ENCODE results near the gene CDKL1.

Gene CDKL1

DNA sequence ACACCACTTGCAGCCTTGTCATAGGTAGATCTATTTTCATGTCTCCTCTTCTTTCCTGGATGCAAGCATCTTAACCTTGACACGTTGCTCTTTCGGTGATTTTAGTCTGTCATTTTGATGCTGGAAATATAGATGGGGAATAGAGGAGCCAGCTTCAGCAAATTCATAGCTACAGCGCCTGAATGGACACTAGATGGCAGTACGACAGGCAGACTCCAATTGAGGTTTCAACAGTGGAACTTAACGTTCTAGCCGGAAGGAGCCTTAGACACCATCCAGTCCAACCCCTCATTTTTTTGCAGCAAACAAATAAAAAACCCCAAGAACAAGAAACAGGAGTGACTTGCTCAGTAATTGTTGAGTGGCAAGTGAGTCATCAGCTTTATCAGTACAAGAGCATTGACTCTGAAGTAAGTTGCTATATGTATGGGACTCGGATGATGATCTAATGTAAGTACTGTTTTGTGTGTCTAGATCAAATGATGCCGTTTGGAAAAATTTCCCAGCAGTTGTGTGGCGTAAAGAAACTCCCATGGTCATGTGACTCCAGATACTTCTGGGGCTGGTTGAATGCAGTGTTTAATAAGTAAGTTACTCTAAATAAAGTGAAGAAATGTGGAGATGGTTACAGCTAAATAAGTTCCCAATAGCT, 75.5 kb downstream of the CDKL1 start (continued):
- no peak for TF ChIP-seq ZNF626 (tag by site-specific recombination; IDR thresholded peaks at IDR 0.05)
- TF ChIP-seq ZNF654 (tag by site-specific recombination; IDR thresholded peaks at IDR 0.05; ENCODE audit: low read depth), result peak; percentile 71
- TF ChIP-seq, protein P1, sequence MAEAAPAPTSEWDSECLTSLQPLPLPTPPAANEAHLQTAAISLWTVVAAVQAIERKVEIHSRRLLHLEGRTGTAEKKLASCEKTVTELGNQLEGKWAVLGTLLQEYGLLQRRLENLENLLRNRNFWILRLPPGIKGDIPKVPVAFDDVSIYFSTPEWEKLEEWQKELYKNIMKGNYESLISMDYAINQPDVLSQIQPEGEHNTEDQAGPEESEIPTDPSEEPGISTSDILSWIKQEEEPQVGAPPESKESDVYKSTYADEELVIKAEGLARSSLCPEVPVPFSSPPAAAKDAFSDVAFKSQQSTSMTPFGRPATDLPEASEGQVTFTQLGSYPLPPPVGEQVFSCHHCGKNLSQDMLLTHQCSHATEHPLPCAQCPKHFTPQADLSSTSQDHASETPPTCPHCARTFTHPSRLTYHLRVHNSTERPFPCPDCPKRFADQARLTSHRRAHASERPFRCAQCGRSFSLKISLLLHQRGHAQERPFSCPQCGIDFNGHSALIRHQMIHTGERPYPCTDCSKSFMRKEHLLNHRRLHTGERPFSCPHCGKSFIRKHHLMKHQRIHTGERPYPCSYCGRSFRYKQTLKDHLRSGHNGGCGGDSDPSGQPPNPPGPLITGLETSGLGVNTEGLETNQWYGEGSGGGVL (tag by site-specific recombination; IDR thresholded peaks at IDR 0.05), result no peak; the same call in 1 of the 2 replicates
- TF ChIP-seq, protein P2, sequence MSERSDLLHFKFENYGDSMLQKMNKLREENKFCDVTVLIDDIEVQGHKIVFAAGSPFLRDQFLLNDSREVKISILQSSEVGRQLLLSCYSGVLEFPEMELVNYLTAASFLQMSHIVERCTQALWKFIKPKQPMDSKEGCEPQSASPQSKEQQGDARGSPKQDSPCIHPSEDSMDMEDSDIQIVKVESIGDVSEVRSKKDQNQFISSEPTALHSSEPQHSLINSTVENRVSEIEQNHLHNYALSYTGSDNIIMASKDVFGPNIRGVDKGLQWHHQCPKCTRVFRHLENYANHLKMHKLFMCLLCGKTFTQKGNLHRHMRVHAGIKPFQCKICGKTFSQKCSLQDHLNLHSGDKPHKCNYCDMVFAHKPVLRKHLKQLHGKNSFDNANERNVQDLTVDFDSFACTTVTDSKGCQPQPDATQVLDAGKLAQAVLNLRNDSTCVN (tag by site-specific recombination; optimal IDR thresholded peaks at IDR 0.05), result no peak
- TF ChIP-seq, protein P3, sequence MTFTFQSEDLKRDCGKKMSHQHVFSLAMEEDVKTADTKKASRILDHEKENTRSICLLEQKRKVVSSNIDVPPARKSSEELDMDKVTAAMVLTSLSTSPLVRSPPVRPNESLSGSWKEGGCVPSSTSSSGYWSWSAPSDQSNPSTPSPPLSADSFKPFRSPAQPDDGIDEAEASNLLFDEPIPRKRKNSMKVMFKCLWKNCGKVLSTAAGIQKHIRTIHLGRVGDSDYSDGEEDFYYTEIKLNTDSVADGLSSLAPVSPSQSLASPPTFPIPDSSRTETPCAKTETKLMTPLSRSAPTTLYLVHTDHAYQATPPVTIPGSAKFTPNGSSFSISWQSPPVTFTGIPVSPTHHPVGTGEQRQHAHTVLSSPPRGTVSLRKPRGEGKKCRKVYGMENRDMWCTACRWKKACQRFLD (tag by site-specific recombination; IDR thresholded peaks at IDR 0.05), result no peak
- TF ChIP-seq ZBTB48 (tag by site-specific recombination; IDR thresholded peaks at IDR 0.05), result no peak
- no peak for TF ChIP-seq ZNF623 (tag by site-specific recombination; IDR thresholded peaks at IDR 0.05)
- TF ChIP-seq, protein P4, sequence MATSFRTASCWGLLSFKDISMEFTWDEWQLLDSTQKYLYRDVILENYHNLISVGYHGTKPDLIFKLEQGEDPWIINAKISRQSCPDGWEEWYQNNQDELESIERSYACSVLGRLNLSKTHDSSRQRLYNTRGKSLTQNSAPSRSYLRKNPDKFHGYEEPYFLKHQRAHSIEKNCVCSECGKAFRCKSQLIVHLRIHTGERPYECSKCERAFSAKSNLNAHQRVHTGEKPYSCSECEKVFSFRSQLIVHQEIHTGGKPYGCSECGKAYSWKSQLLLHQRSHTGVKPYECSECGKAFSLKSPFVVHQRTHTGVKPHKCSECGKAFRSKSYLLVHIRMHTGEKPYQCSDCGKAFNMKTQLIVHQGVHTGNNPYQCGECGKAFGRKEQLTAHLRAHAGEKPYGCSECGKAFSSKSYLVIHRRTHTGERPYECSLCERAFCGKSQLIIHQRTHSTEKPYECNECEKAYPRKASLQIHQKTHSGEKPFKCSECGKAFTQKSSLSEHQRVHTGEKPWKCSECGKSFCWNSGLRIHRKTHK (tag by site-specific recombination; IDR thresholded peaks at IDR 0.05), result no peak
- no peak for TF ChIP-seq ZNF785 (tag by site-specific recombination; IDR thresholded peaks at IDR 0.05)
- peak; percentile 52 for TF ChIP-seq KLF10 (tag by site-specific recombination; IDR thresholded peaks at IDR 0.05)
- no peak for TF ChIP-seq ZNF426 (tag by site-specific recombination; IDR thresholded peaks at IDR 0.05)
- no peak for TF ChIP-seq GLI4 (tag by site-specific recombination; IDR thresholded peaks at IDR 0.05)
- no peak for TF ChIP-seq ZNF37A (tag by site-specific recombination; IDR thresholded peaks at IDR 0.05)
- TF ChIP-seq OSR2 (tag by site-specific recombination; IDR thresholded peaks at IDR 0.05), result peak; percentile 76
- no peak for TF ChIP-seq ZBTB7A (tag by site-specific recombination; IDR thresholded peaks at IDR 0.05; ENCODE audit: low read depth)
- TF ChIP-seq GLIS1 (tag by site-specific recombination; IDR thresholded peaks at IDR 0.05), result no peak
- no peak for TF ChIP-seq ZFHX2 (tag by site-specific recombination; conservative IDR thresholded peaks at IDR 0.05)
- no peak for TF ChIP-seq ZNF266 (tag by site-specific recombination; IDR thresholded peaks at IDR 0.05; ENCODE audit: low read depth)
- TF ChIP-seq, protein P5, sequence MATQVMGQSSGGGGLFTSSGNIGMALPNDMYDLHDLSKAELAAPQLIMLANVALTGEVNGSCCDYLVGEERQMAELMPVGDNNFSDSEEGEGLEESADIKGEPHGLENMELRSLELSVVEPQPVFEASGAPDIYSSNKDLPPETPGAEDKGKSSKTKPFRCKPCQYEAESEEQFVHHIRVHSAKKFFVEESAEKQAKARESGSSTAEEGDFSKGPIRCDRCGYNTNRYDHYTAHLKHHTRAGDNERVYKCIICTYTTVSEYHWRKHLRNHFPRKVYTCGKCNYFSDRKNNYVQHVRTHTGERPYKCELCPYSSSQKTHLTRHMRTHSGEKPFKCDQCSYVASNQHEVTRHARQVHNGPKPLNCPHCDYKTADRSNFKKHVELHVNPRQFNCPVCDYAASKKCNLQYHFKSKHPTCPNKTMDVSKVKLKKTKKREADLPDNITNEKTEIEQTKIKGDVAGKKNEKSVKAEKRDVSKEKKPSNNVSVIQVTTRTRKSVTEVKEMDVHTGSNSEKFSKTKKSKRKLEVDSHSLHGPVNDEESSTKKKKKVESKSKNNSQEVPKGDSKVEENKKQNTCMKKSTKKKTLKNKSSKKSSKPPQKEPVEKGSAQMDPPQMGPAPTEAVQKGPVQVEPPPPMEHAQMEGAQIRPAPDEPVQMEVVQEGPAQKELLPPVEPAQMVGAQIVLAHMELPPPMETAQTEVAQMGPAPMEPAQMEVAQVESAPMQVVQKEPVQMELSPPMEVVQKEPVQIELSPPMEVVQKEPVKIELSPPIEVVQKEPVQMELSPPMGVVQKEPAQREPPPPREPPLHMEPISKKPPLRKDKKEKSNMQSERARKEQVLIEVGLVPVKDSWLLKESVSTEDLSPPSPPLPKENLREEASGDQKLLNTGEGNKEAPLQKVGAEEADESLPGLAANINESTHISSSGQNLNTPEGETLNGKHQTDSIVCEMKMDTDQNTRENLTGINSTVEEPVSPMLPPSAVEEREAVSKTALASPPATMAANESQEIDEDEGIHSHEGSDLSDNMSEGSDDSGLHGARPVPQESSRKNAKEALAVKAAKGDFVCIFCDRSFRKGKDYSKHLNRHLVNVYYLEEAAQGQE (tag by site-specific recombination; IDR thresholded peaks at IDR 0.05), result no peak
- no peak for TF ChIP-seq ZNF23 (tag by site-specific recombination; IDR thresholded peaks at IDR 0.05; ENCODE audit: borderline replicate concordance)
- TF ChIP-seq ZNF596 (tag by site-specific recombination; IDR thresholded peaks at IDR 0.05), result no peak
- peak; percentile 61 for TF ChIP-seq ZBTB20 (tag by site-specific recombination; IDR thresholded peaks at IDR 0.05)
- no peak for TF ChIP-seq BCL11B (tag by site-specific recombination; IDR thresholded peaks at IDR 0.05; ENCODE audit: low read depth)
- TF ChIP-seq, protein P6, sequence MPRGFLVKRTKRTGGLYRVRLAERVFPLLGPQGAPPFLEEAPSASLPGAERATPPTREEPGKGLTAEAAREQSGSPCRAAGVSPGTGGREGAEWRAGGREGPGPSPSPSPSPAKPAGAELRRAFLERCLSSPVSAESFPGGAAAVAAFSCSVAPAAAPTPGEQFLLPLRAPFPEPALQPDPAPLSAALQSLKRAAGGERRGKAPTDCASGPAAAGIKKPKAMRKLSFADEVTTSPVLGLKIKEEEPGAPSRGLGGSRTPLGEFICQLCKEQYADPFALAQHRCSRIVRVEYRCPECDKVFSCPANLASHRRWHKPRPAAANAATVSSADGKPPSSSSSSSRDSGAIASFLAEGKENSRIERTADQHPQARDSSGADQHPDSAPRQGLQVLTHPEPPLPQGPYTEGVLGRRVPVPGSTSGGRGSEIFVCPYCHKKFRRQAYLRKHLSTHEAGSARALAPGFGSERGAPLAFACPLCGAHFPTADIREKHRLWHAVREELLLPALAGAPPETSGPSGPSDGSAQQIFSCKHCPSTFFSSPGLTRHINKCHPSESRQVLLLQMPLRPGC (tag by site-specific recombination; IDR thresholded peaks at IDR 0.05), result peak; percentile 65; the same call in 1 of the 2 replicates
- no peak for TF ChIP-seq GLI2 (tag by site-specific recombination; IDR thresholded peaks at IDR 0.05; ENCODE audit: borderline replicate concordance, low read depth)
- TF ChIP-seq ZNF473 (tag by site-specific recombination; IDR thresholded peaks at IDR 0.05), result no peak
- TF ChIP-seq OVOL3 (tag by site-specific recombination; IDR thresholded peaks at IDR 0.05), result no peak
- peak; percentile 27; the same call in 1 of the 2 replicates for TF ChIP-seq ZNF10 (tag by site-specific recombination; IDR thresholded peaks at IDR 0.05)
- TF ChIP-seq ZNF121 (tag by site-specific recombination; IDR thresholded peaks at IDR 0.05), result no peak
- no peak; the same call in 1 of the 2 replicates for TF ChIP-seq TRIM28 (IDR thresholded peaks at IDR 0.05; ENCODE audit: borderline replicate concordance, low read length)

Data from HEK293 (cell line).